ENCODE data around the gene ATF2. TPM values are rescaled to one million over a fixed set of nuclear protein-coding genes. Genes with fewer than 3 reads are reported as not detected.

The ATF2 gene
- total and polyA plus RNA-seq, 2 experiments from 2014 or later = 23.0 to 53.5 TPM

- DNase-seq (ENCODE audit: low spot score) = peak; percentile 98
- peaks cover 23% of the 10 kb centered on the region for H4K20me1 ChIP-seq (ENCODE audit: insufficient read depth, poor library complexity, severe bottlenecking)
- no peaks in the 10 kb centered on the region for H3K9me3 ChIP-seq (ENCODE audit: low read depth)
- peak within 1 kb of the TSS; percentile 91 for H2AFZ ChIP-seq
- no peaks in the 10 kb centered on the region for H3K27me3 ChIP-seq
- H3K27ac ChIP-seq = peak within 1 kb of the TSS; percentile 90
- H3K36me3 ChIP-seq (replicated peaks; ENCODE audit: insufficient read depth, low read depth) = peaks cover 6% of the 10 kb centered on the region
- TF ChIP-seq CTCF (IDR thresholded peaks at IDR 0.05; ENCODE audit: poor library complexity) (no peak), EZH2 (IDR thresholded peaks at IDR 0.05; ENCODE audit: borderline replicate concordance) (no peak), EZH2phosphoT487 (IDR thresholded peaks at IDR 0.05; ENCODE audit: low read depth, severe bottlenecking, unreplicated experiment) (no peak)
- H3K4me3 ChIP-seq = peak within 1 kb of the TSS; percentile 80
- under 1% methylated on average over 53 of the region's 53 CpGs for WGBS (ENCODE audit: low lambda C conversion rate, missing lambda C conversion rate)
- no peaks in the 10 kb centered on the region for H3K9me2 ChIP-seq (replicated peaks; ENCODE audit: insufficient read depth)
- peaks cover 51% of the 10 kb centered on the region for H3K79me2 ChIP-seq
- H3K4me2 ChIP-seq = peak within 1 kb of the TSS; percentile 77
- H3K4me1 ChIP-seq (ENCODE audit: insufficient read depth) = peaks cover 7% of the 10 kb centered on the region
Observed at GRCh38 chr2:175181104-175181876, 13.3 kb upstream of the ATF2 start, which contains the start of gene ATP5MC3. ATP5MC3 (minus strand) TSS chr2:175181710; CDS start chr2:175181393, 317 bp downstream.

GRCh38 chr2:175180701-175181103 lies 12.7 kb upstream of the ATF2 start:
- peak; percentile 68 for DNase-seq (ENCODE audit: low spot score)
- Histone ChIP-seq H3K27me3 (no peaks in the 10 kb centered on the region), H3K36me3 (replicated peaks; ENCODE audit: insufficient read depth, low read depth) (peaks cover 6% of the 10 kb centered on the region), H2AFZ (peak overlapping the region; percentile 66), H3K4me2 (peak overlapping the region; percentile 77), H3K4me3 (peak overlapping the region; percentile 80), H3K79me2 (peaks cover 51% of the 10 kb centered on the region), H3K9me2 (replicated peaks; ENCODE audit: insufficient read depth) (no peaks in the 10 kb centered on the region), H3K4me1 (ENCODE audit: insufficient read depth) (peaks cover 7% of the 10 kb centered on the region), H3K9me3 (ENCODE audit: low read depth) (no peaks in the 10 kb centered on the region), H4K20me1 (ENCODE audit: insufficient read depth, poor library complexity, severe bottlenecking) (peaks cover 23% of the 10 kb centered on the region), H3K27ac (peak overlapping the region; percentile 90)
- WGBS (ENCODE audit: low lambda C conversion rate, missing lambda C conversion rate) = 8% methylated on average over 10 of the region's 10 CpGs
- TF ChIP-seq EZH2 (IDR thresholded peaks at IDR 0.05; ENCODE audit: borderline replicate concordance) (no peak), EZH2phosphoT487 (IDR thresholded peaks at IDR 0.05; ENCODE audit: low read depth, severe bottlenecking, unreplicated experiment) (no peak), CTCF (IDR thresholded peaks at IDR 0.05; ENCODE audit: poor library complexity) (no peak)

- Histone ChIP-seq H3K27ac (no peak overlapping the region), H3K9me3 (ENCODE audit: low read depth) (no peaks in the 10 kb centered on the region), H4K20me1 (ENCODE audit: insufficient read depth, poor library complexity, severe bottlenecking) (peaks cover 23% of the 10 kb centered on the region), H3K36me3 (replicated peaks; ENCODE audit: insufficient read depth, low read depth) (peaks cover 6% of the 10 kb centered on the region), H3K79me2 (peaks cover 47% of the 10 kb centered on the region), H3K9me2 (replicated peaks; ENCODE audit: insufficient read depth) (no peaks in the 10 kb centered on the region), H3K4me2 (no peak overlapping the region), H3K4me1 (ENCODE audit: insufficient read depth) (peaks cover 3% of the 10 kb centered on the region), H3K27me3 (no peaks in the 10 kb centered on the region), H2AFZ (no peak overlapping the region), H3K4me3 (no peak overlapping the region)
- no peak for DNase-seq (ENCODE audit: low spot score)
- TF ChIP-seq EZH2 (IDR thresholded peaks at IDR 0.05; ENCODE audit: borderline replicate concordance) = no peak
- no peak for TF ChIP-seq CTCF (IDR thresholded peaks at IDR 0.05; ENCODE audit: poor library complexity)
- TF ChIP-seq EZH2phosphoT487 (IDR thresholded peaks at IDR 0.05; ENCODE audit: low read depth, severe bottlenecking, unreplicated experiment) = no peak
- WGBS (ENCODE audit: low lambda C conversion rate, missing lambda C conversion rate) = 77% methylated on average over 5 of the region's 5 CpGs
Observed at GRCh38 chr2:175176624-175177023, 8.6 kb upstream of the ATF2 start.
